Erythroblast (primary cell): ENCODE data around the gene GOLGA6L10.

Source experiments
- GATA1 ChIP-seq: IDR thresholded peaks from 2 replicates; pipeline ENCODE4 v1.6.1; 2011; ENCODE audit warnings: low read depth, mild to moderate bottlenecking, control low read depth, low read length, moderate library complexity
- POLR2A ChIP-seq: IDR thresholded peaks from 2 replicates; pipeline ENCODE4 v1.6.1; 2011; ENCODE audit warnings: mild to moderate bottlenecking, low read length

DNA sequence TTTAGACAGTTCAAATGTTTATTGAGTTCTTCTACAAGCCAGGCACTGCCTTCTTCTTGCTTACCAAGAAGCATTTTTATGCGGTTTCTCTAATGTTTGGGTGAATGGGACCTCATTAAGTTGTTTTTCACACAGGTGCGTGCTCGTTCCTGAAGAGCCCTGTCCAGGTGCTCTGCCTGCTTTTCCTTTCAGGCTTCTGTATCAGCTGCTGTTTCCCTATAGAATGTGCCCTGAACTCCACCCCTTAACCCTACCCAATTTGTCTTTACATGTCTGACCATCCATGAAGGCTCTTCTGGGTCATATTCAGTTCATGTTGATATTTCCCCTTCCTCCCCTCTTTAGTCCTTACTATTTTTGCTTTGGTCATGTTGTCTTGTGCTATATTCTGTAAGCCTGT lies 22.4 kb upstream of the GOLGA6L10 start:
- TF ChIP-seq POLR2A (no peak), GATA1 (no peak)
